GM18498 (cell line): ENCODE results near the gene HSPBP1.
A peak's percentile ranks its signal among the peaks of the same experiment; 100 is the strongest.
"Not testable (repeated sequence)": the region's sequence is repeated elsewhere in the genome, so short reads cannot be mapped to it uniquely, and the experiment has no call there.

ENCODE experiments used
- ATAC-seq: cut with Tn5 transposase; IDR thresholded peaks from one replicate; pipeline ENCODE4 v1.9.1; 2021; ENCODE audit warnings: mild to moderate bottlenecking, moderate library complexity; ENCODE audit not compliant: unreplicated experiment

The HSPBP1 gene

GRCh38 chr19:55279770-55280643, at the start of gene HSPBP1:
Gene HSPBP1 (minus strand): TSS chr19:55280110. CDS start chr19:55279608, 502 bp downstream.
- ATAC-seq: peak; percentile 80

GRCh38 chr19:55328774-55329318, 48.9 kb upstream of the HSPBP1 start:
- not testable (repeated sequence) for ATAC-seq

- ATAC-seq: no peak
Observed at GRCh38 chr19:55325172-55325571, 45.3 kb upstream of the HSPBP1 start, which contains the start of gene TMEM150B. Gene TMEM150B (minus strand): TSS chr19:55325341. CDS start chr19:55321036, 4,305 bp downstream.

GRCh38 chr19:55324662-55325061, 44.8 kb upstream of the HSPBP1 start:
- ATAC-seq: no peak

- ATAC-seq: no peak
Observed at GRCh38 chr19:55322204-55322885, 42.4 kb upstream of the HSPBP1 start.

- ATAC-seq: no peak
Observed at GRCh38 chr19:55321466-55322137, 41.7 kb upstream of the HSPBP1 start.

GRCh38 chr19:55320844-55321419, 41.0 kb upstream of the HSPBP1 start:
- ATAC-seq: no peak

- ATAC-seq: no peak
Observed at GRCh38 chr19:55319785-55320184, 39.9 kb upstream of the HSPBP1 start.

GRCh38 chr19:55316646-55317045, 36.7 kb upstream of the HSPBP1 start:
- ATAC-seq: no peak

- ATAC-seq: no peak
Observed at GRCh38 chr19:55315956-55316525, 36.1 kb upstream of the HSPBP1 start.

GRCh38 chr19:55314396-55314795, 34.5 kb upstream of the HSPBP1 start:
- no peak for ATAC-seq

- ATAC-seq: no peak
Observed at GRCh38 chr19:55312621-55313512, 33.0 kb upstream of the HSPBP1 start.

- ATAC-seq: no peak
Observed at GRCh38 chr19:55311797-55312196, 31.9 kb upstream of the HSPBP1 start.

GRCh38 chr19:55311397-55311796, 31.5 kb upstream of the HSPBP1 start:
- no peak for ATAC-seq

- no peak for ATAC-seq
Observed at GRCh38 chr19:55310498-55310897, 30.6 kb upstream of the HSPBP1 start.

GRCh38 chr19:55309448-55309847, 29.5 kb upstream of the HSPBP1 start:
- no peak for ATAC-seq

- no peak for ATAC-seq
Observed at GRCh38 chr19:55308281-55308680, 28.4 kb upstream of the HSPBP1 start.

- no peak for ATAC-seq
Observed at GRCh38 chr19:55306712-55307111, 26.8 kb upstream of the HSPBP1 start.

- no peak for ATAC-seq
Observed at GRCh38 chr19:55305983-55306562, 26.2 kb upstream of the HSPBP1 start.
